HFFc6 (cell line): ENCODE results near the gene TMPRSS15. TPM values are rescaled to one million over a fixed set of nuclear protein-coding genes. Genes with fewer than 3 reads are reported as not detected.
"Not testable (repeated sequence)": the region's sequence is repeated elsewhere in the genome, so short reads cannot be mapped to it uniquely, and the experiment has no call there.

Source experiments
- DNase-seq: peaks from one replicate; pipeline ENCODE4 v3.0.0-alpha.2; 2018
- H3K27ac Mint-ChIP-seq: 2 replicates; pipeline ENCODE4 v1.8.0; 2020; ENCODE audit warnings: mild to moderate bottlenecking, mixed read lengths
- H3K27me3 Mint-ChIP-seq: 2 replicates; pipeline ENCODE4 v1.8.0; 2021; ENCODE audit warnings: mild to moderate bottlenecking, moderate library complexity, mixed read lengths; ENCODE audit not compliant: insufficient read depth
- H3K36me3 Mint-ChIP-seq: 2 replicates; pipeline ENCODE4 v1.8.0; 2021; ENCODE audit warnings: low read depth, mixed read lengths
- H3K4me1 Mint-ChIP-seq: 2 replicates; pipeline ENCODE4 v1.8.0; 2020; ENCODE audit warnings: low read depth, mixed read lengths
- H3K4me3 Mint-ChIP-seq: 2 replicates; pipeline ENCODE4 v1.8.0; 2020; ENCODE audit warnings: mild to moderate bottlenecking, moderate library complexity, mixed read lengths
- H3K9me3 Mint-ChIP-seq: 2 replicates; pipeline ENCODE4 v1.8.0; 2020; ENCODE audit warnings: mild to moderate bottlenecking, mixed read lengths
- CTCF ChIP-seq: fragments of 200-600 bp; sonication (generic); IDR thresholded peaks from 2 replicates; pipeline ENCODE4 v1.5.0; 2021; ENCODE audit warnings: antibody characterized with exemption, mild to moderate bottlenecking
- total RNA-seq, 6 experiments: library from RNA; stranded (reverse); fragmentation: NEBNext Ultra II Directional; extraction: Animal tissue kit (Norgen Biotek cat#: 25700); gene quantifications; 2 replicates in 1 of 6; 3 replicates in 5 of 6; pipeline ENCODE4 v1.2.3, GENCODE V29; 2021

The TMPRSS15 gene
- total RNA-seq, 6 experiments from 2014 or later = not detected

GRCh38 chr21:18398843-18399242, 4.7 kb downstream of the TMPRSS15 start:
- Mint-ChIP-seq H3K36me3 (no peaks in the 10 kb centered on the region), H3K4me3 (no peak overlapping the region), H3K27me3 (no peaks in the 10 kb centered on the region), H3K9me3 (peaks cover 50% of the 10 kb centered on the region), H3K27ac (no peak overlapping the region), H3K4me1 (no peaks in the 10 kb centered on the region)
- no peak for TF ChIP-seq CTCF
- no peak for DNase-seq

- H3K36me3 Mint-ChIP-seq = peaks cover 6% of the 10 kb centered on the region; the same call in 1 of the 2 replicates
- peaks cover 1% of the 10 kb centered on the region; the same call in 1 of the 2 replicates for H3K27me3 Mint-ChIP-seq
- H3K4me1 Mint-ChIP-seq = no peaks in the 10 kb centered on the region
- no peak overlapping the region for H3K27ac Mint-ChIP-seq
- peaks cover 65% of the 10 kb centered on the region for H3K9me3 Mint-ChIP-seq
- DNase-seq = no peak
- TF ChIP-seq CTCF = no peak
- no peak overlapping the region for H3K4me3 Mint-ChIP-seq
These were observed 15.6 kb downstream of the TMPRSS15 start for GRCh38 chr21:18387994-18388393.

GRCh38 chr21:18384771-18385170, 18.8 kb downstream of the TMPRSS15 start:
- no peaks in the 10 kb centered on the region for H3K36me3 Mint-ChIP-seq
- no peak for DNase-seq
- no peak overlapping the region for H3K4me3 Mint-ChIP-seq
- H3K27me3 Mint-ChIP-seq = peaks cover 1% of the 10 kb centered on the region; the same call in 1 of the 2 replicates
- peak; percentile 66; the same call in 1 of the 2 replicates for TF ChIP-seq CTCF
- H3K9me3 Mint-ChIP-seq = peaks cover 43% of the 10 kb centered on the region
- H3K27ac Mint-ChIP-seq = no peak overlapping the region
- H3K4me1 Mint-ChIP-seq = no peaks in the 10 kb centered on the region

GRCh38 chr21:18382934-18383619, 20.5 kb downstream of the TMPRSS15 start:
- H3K4me3 Mint-ChIP-seq, H3K27me3 Mint-ChIP-seq, H3K27ac Mint-ChIP-seq, H3K4me1 Mint-ChIP-seq, H3K36me3 Mint-ChIP-seq, DNase-seq: not testable (repeated sequence)
- H3K9me3 Mint-ChIP-seq = peaks cover 38% of the 10 kb centered on the region

GRCh38 chr21:18382141-18382540, 21.4 kb downstream of the TMPRSS15 start:
- no peaks in the 10 kb centered on the region for H3K36me3 Mint-ChIP-seq
- no peaks in the 10 kb centered on the region for H3K4me1 Mint-ChIP-seq
- no peaks in the 10 kb centered on the region; the same call in 1 of the 2 replicates for H3K27me3 Mint-ChIP-seq
- no peak for TF ChIP-seq CTCF
- no peak overlapping the region for H3K27ac Mint-ChIP-seq
- peaks cover 40% of the 10 kb centered on the region for H3K9me3 Mint-ChIP-seq
- DNase-seq = no peak
- H3K4me3 Mint-ChIP-seq = no peak overlapping the region

GRCh38 chr21:18373606-18374005, 30.0 kb downstream of the TMPRSS15 start:
- Mint-ChIP-seq H3K27me3 (no peaks in the 10 kb centered on the region), H3K9me3 (peaks cover 25% of the 10 kb centered on the region), H3K4me3 (no peak overlapping the region), H3K27ac (no peak overlapping the region), H3K4me1 (no peaks in the 10 kb centered on the region), H3K36me3 (no peaks in the 10 kb centered on the region)
- no peak for TF ChIP-seq CTCF
- DNase-seq = no peak
